ENCODE data around the gene ZBTB6. TPM values are rescaled to one million over a fixed set of nuclear protein-coding genes. Genes with fewer than 3 reads are reported as not detected.

ZBTB6 gene
- total RNA-seq, 1 donor from 2014 or later, result 9.0 TPM

GRCh38 chr9:122900791-122901190, 12.3 kb downstream of the ZBTB6 start:
- no peak for DNase-seq (ENCODE audit: low spot score, unreplicated experiment)
- TF ChIP-seq, protein P1, sequence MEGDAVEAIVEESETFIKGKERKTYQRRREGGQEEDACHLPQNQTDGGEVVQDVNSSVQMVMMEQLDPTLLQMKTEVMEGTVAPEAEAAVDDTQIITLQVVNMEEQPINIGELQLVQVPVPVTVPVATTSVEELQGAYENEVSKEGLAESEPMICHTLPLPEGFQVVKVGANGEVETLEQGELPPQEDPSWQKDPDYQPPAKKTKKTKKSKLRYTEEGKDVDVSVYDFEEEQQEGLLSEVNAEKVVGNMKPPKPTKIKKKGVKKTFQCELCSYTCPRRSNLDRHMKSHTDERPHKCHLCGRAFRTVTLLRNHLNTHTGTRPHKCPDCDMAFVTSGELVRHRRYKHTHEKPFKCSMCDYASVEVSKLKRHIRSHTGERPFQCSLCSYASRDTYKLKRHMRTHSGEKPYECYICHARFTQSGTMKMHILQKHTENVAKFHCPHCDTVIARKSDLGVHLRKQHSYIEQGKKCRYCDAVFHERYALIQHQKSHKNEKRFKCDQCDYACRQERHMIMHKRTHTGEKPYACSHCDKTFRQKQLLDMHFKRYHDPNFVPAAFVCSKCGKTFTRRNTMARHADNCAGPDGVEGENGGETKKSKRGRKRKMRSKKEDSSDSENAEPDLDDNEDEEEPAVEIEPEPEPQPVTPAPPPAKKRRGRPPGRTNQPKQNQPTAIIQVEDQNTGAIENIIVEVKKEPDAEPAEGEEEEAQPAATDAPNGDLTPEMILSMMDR (IDR thresholded peaks at IDR 0.05; ENCODE audit: unreplicated experiment), result no peak
- peaks cover 2% of the 10 kb centered on the region for H3K36me3 Mint-ChIP-seq (ENCODE audit: insufficient read depth)
- peaks cover 13% of the 10 kb centered on the region for H3K4me1 Mint-ChIP-seq (ENCODE audit: low read depth)
- no peak overlapping the region for H3K4me3 Mint-ChIP-seq (ENCODE audit: low read depth)
- H3K9me3 Mint-ChIP-seq (ENCODE audit: low read depth), result no peaks in the 10 kb centered on the region
- no peak overlapping the region for H3K27ac Mint-ChIP-seq
- H3K27me3 Mint-ChIP-seq, result no peaks in the 10 kb centered on the region

- Mint-ChIP-seq H3K36me3 (ENCODE audit: insufficient read depth) (peaks cover 15% of the 10 kb centered on the region), H3K4me3 (ENCODE audit: low read depth) (no peak overlapping the region), H3K27ac (no peak overlapping the region), H3K4me1 (ENCODE audit: low read depth) (peaks cover 3% of the 10 kb centered on the region), H3K27me3 (no peaks in the 10 kb centered on the region), H3K9me3 (ENCODE audit: low read depth) (no peaks in the 10 kb centered on the region)
- TF ChIP-seq, protein P1 (IDR thresholded peaks at IDR 0.05; ENCODE audit: unreplicated experiment), result no peak
- DNase-seq (ENCODE audit: low spot score, unreplicated experiment), result no peak
Observed at GRCh38 chr9:122897969-122898368, 15.2 kb downstream of the ZBTB6 start.

GRCh38 chr9:122888480-122888879, 24.6 kb downstream of the ZBTB6 start:
- H3K36me3 Mint-ChIP-seq (ENCODE audit: insufficient read depth), result peaks cover 24% of the 10 kb centered on the region
- TF ChIP-seq, protein P1 (IDR thresholded peaks at IDR 0.05; ENCODE audit: unreplicated experiment), result no peak
- no peaks in the 10 kb centered on the region for H3K9me3 Mint-ChIP-seq (ENCODE audit: low read depth)
- no peak for DNase-seq (ENCODE audit: low spot score, unreplicated experiment)
- H3K27me3 Mint-ChIP-seq, result no peaks in the 10 kb centered on the region
- no peak overlapping the region for H3K4me3 Mint-ChIP-seq (ENCODE audit: low read depth)
- H3K4me1 Mint-ChIP-seq (ENCODE audit: low read depth), result no peaks in the 10 kb centered on the region
- H3K27ac Mint-ChIP-seq, result no peak overlapping the region

DNA sequence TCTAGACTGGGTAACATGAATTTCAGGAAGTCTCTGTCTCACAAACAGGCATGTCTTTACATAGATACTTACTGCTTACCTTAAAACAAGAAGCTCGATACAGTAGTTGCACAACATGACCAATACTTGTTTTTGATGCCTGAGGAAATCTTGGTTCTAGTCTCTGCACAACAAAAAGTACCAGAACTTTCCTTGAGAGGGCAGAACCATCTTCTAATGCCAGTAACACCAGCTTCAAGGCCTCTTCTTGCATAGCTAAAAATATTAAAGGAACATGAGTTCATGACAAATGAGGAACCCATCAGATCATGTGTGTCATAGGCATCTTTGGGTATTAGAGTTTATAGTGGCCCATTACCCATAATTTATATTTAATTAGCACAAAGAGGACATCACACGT, 30.0 kb downstream of the ZBTB6 start:
- Mint-ChIP-seq H3K9me3 (ENCODE audit: low read depth) (no peaks in the 10 kb centered on the region), H3K4me3 (ENCODE audit: low read depth) (no peak overlapping the region), H3K27ac (no peak overlapping the region), H3K36me3 (ENCODE audit: insufficient read depth) (peaks cover 28% of the 10 kb centered on the region), H3K4me1 (ENCODE audit: low read depth) (no peaks in the 10 kb centered on the region), H3K27me3 (no peaks in the 10 kb centered on the region)
- TF ChIP-seq, protein P1 (IDR thresholded peaks at IDR 0.05; ENCODE audit: unreplicated experiment), result no peak
- DNase-seq (ENCODE audit: low spot score, unreplicated experiment), result no peak

DNA sequence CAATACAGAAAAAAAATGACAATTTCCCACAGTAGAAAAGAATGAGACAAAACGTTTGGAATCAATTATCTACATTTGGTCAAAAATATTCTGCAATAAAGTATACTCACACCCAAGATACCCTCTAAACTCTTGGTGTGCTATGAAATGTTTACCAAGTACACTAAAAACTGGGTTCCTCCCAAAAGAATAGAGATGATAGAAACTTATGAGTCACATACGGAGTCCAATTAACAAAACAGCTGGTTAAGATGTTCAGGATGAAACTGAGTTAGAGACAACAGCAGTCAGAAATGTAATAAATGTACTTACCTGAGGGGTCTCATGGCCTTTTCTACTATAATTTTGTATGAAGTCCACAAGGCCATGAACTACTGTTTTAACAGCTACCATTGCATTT, 33.7 kb downstream of the ZBTB6 start:
- DNase-seq (ENCODE audit: low spot score, unreplicated experiment), result no peak
- H3K27me3 Mint-ChIP-seq, result no peaks in the 10 kb centered on the region
- no peaks in the 10 kb centered on the region for H3K9me3 Mint-ChIP-seq (ENCODE audit: low read depth)
- H3K27ac Mint-ChIP-seq, result no peak overlapping the region
- TF ChIP-seq, protein P1 (IDR thresholded peaks at IDR 0.05; ENCODE audit: unreplicated experiment), result no peak
- H3K4me3 Mint-ChIP-seq (ENCODE audit: low read depth), result no peak overlapping the region
- H3K4me1 Mint-ChIP-seq (ENCODE audit: low read depth), result no peaks in the 10 kb centered on the region
- H3K36me3 Mint-ChIP-seq (ENCODE audit: insufficient read depth), result peaks cover 35% of the 10 kb centered on the region
